Right lobe of liver (tissue), 6 donors: ENCODE measurements around the gene ASB3. TPM values are rescaled to one million over a fixed set of nuclear protein-coding genes. Genes with fewer than 3 reads are reported as not detected.

ENCODE experiments used
- ATAC-seq, 4 donors: fragments of 200-7000 bp; cut with Tn5 transposase; one replicate each; pipeline ENCODE4 v1.9.1; 2020; ENCODE audit warnings: mild to moderate bottlenecking in 4 of 4, moderate library complexity in 4 of 4
- DNase-seq, 3 donors: peaks; one replicate each; pipeline ENCODE4 v3.0.0-alpha.2; 2020
- H3K27ac ChIP-seq, 3 donors: fragments of 200-600 bp; one replicate each; pipeline ENCODE4 v1.8.0; 2022
- H3K27me3 ChIP-seq, 2 donors: fragments of 200-600 bp; one replicate each; pipeline ENCODE4 v1.8.0; 2022
- H3K36me3 ChIP-seq, 4 donors: fragments of 200-600 bp; sonication (generic) in 1 of 4; one replicate each; pipeline versions ENCODE4 v1.5.1 to v1.8.0; 2017 to 2022; ENCODE audit warnings: control low read depth in 1 of 4
- H3K4me1 ChIP-seq, 4 donors: fragments of 200-600 bp; sonication (generic) in 1 of 4; one replicate each; pipeline versions ENCODE4 v1.5.1 to v1.8.0; 2017 to 2022; ENCODE audit warnings: control low read depth in 1 of 4
- H3K4me3 ChIP-seq, 3 donors: fragments of 200-600 bp; one replicate each; pipeline ENCODE4 v1.8.0; 2022
- H3K9me3 ChIP-seq, 4 donors: fragments of 200-600 bp; sonication (generic) in 1 of 4; one replicate each; pipeline versions ENCODE4 v1.5.1 to v1.8.0; 2017 to 2022; ENCODE audit warnings: control low read depth in 1 of 4
- CTCF ChIP-seq, 4 donors: fragments of 200-600 bp in 3 of 4; fragments of 450-650 bp in 1 of 4; IDR thresholded peaks; one replicate each; pipeline versions ENCODE4 v1.5.1 to v1.8.0; 2016 to 2022; ENCODE audit warnings: antibody characterized with exemption in 4 of 4, mild to moderate bottlenecking in 2 of 4
- POLR2A ChIP-seq: fragments of 450-650 bp; IDR thresholded peaks from one replicate; pipeline ENCODE4 v1.6.1; 2017; ENCODE audit warnings: antibody characterized with exemption, mild to moderate bottlenecking
- WGBS: methylation state at CpG from one replicate; pipeline ENCODE4 v1.1.6; 2018; ENCODE audit warnings: low coverage, low lambda C conversion rate; ENCODE audit not compliant: insufficient coverage; ENCODE audit errors: missing lambda C conversion rate; 5-methylcytosine and 5-hydroxymethylcytosine counted together
- intact Hi-C, 2 donors: fragments of 100-400 bp; cut with DNase I; formaldehyde crosslinking; loops; one replicate each; pipeline versions ENCODE4 v1.11.2 to v1.14.1; 2022
- total RNA-seq, 6 experiments: library from RNA; depleted of rRNA in 2 of 6; stranded (reverse); fragments of >200 nt in 2 of 6; fragmentation: NEBNext Ultra II Directional in 3 of 6; extraction: Animal tissue kit (Norgen Biotek cat#: 25700) in 3 of 6; gene quantifications; one replicate each; pipeline versions ENCODE4 v1.1.0 to v1.2.4, GENCODE V29; 2016 to 2023
- donor health status: DM: no; HTN: yes; CAD: no.
- donor health status: DM: no; HTN: no; CAD: no.
- donor health status: DM: no; HTN: no; CAD: no.
- donor health status: DM: no; HTN: yes; CAD: no.
- donor health status: DM: no; HTN: yes; CAD: no.

ASB3 gene
- total RNA-seq, 6 experiments from 2014 or later, result 3.6 to 8.4 (median 5.3) TPM

GRCh38 chr2:53694096-53694771, 92.5 kb downstream of the ASB3 start:
- WGBS, result 90% methylated on average over 3 of the region's 3 CpGs
- ATAC-seq, result no peak
- intact Hi-C loops, result no loop called here

DNA sequence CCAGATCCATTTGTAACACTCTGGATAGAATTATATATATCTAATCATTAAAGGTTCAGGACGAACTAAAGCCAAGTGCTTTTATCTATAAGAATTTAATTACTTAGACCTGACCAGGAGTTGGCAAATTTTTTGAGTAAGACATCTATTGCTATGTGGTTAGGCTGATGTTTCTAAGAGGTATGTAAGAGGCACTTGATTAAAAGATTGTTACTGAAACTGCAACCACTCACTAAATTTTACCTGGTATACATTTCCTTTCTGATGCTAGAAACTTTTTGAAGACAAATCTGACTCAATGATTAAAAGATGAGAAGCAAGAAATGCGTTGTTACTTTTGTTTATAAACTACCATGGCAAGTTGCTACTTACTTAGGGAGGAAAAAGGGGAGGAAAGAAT, 95.9 kb downstream of the ASB3 start:
- ATAC-seq (no peak), DNase-seq (no peak)
- H3K27me3 ChIP-seq, result no peaks in the 10 kb centered on the region
- H3K9me3 ChIP-seq, result no peaks in the 10 kb centered on the region
- WGBS, result 95% methylated on average over 2 of the region's 2 CpGs
- intact Hi-C loops, result no loop called here
- no peak overlapping the region for H3K27ac ChIP-seq
- no peak overlapping the region for H3K4me3 ChIP-seq
- TF ChIP-seq CTCF (IDR thresholded peaks at IDR 0.05) (no peak), POLR2A (no peak)
- H3K36me3 ChIP-seq, result peaks cover 0 to 2% (median 0%) of the 10 kb centered on the region in 4 donors
- no peaks in the 10 kb centered on the region for H3K4me1 ChIP-seq

More at GRCh38 chr2:53694096-53694771, 92.5 kb downstream of the ASB3 start:
- H3K36me3 ChIP-seq, result peaks cover 0 to 2% (median 0%) of the 10 kb centered on the region in 4 donors
- DNase-seq, result no peak
- no peaks in the 10 kb centered on the region for H3K4me1 ChIP-seq
- H3K4me3 ChIP-seq, result no peak overlapping the region
- no peaks in the 10 kb centered on the region for H3K9me3 ChIP-seq
- no peak overlapping the region for H3K27ac ChIP-seq
- TF ChIP-seq POLR2A (no peak), CTCF (IDR thresholded peaks at IDR 0.05) (no peak)
- H3K27me3 ChIP-seq, result no peaks in the 10 kb centered on the region

DNA sequence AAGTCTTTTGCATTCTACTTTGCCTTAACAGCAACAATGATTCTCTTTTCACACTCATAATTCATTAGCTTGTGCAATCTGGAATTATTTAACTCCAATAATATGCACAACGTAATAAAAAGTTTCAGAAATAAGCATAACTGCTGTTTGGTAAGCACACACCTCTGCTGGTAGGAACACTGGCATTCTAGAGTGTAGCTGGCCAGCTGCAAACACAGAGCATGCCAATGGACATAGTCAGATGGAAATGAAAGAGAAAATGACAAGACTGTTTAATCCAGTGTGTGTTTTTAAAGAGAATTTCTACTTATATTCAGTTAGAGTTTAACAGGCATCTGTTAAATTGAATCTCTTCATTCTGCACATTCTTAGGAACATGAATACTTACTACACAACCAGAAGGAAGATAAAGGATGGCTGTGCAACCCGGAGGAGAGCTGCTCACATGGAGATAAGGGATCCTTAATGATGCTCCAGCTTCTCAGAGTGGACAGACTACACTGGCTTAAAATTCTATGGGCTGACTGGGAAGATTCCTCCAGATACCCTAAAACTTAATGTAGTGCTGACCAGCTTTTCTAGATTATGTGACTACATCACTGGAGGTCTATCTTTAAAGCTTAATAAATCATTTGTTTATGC, 113.8 kb downstream of the ASB3 start:
- TF ChIP-seq POLR2A (no peak), CTCF (IDR thresholded peaks at IDR 0.05) (no peak)
- no peaks in the 10 kb centered on the region for H3K36me3 ChIP-seq
- intact Hi-C loops, result no loop called here
- H3K4me1 ChIP-seq, result no peaks in the 10 kb centered on the region
- H3K27me3 ChIP-seq, result no peaks in the 10 kb centered on the region
- DNase-seq (no peak), ATAC-seq (no peak)
- H3K9me3 ChIP-seq, result no peaks in the 10 kb centered on the region
- H3K27ac ChIP-seq, result no peak overlapping the region
- H3K4me3 ChIP-seq, result no peak overlapping the region
- WGBS, result 81% methylated on average over 2 of the region's 2 CpGs

GRCh38 chr2:53670331-53670730, 116.4 kb downstream of the ASB3 start:
- Histone ChIP-seq H3K4me3 (no peak overlapping the region), H3K4me1 (no peaks in the 10 kb centered on the region), H3K27ac (no peak overlapping the region), H3K9me3 (no peaks in the 10 kb centered on the region), H3K27me3 (no peaks in the 10 kb centered on the region), H3K36me3 (no peaks in the 10 kb centered on the region)
- DNase-seq (no peak), ATAC-seq (no peak)
- no peak for TF ChIP-seq POLR2A
- no peak for TF ChIP-seq CTCF (IDR thresholded peaks at IDR 0.05)
- intact Hi-C loops, result no loop called here
- WGBS, result 70% methylated on average over 6 of the region's 6 CpGs
